ENCODE measurements around the gene RELL1.
A peak's percentile ranks its signal among the peaks of the same experiment; 100 is the strongest.

The RELL1 gene

DNA sequence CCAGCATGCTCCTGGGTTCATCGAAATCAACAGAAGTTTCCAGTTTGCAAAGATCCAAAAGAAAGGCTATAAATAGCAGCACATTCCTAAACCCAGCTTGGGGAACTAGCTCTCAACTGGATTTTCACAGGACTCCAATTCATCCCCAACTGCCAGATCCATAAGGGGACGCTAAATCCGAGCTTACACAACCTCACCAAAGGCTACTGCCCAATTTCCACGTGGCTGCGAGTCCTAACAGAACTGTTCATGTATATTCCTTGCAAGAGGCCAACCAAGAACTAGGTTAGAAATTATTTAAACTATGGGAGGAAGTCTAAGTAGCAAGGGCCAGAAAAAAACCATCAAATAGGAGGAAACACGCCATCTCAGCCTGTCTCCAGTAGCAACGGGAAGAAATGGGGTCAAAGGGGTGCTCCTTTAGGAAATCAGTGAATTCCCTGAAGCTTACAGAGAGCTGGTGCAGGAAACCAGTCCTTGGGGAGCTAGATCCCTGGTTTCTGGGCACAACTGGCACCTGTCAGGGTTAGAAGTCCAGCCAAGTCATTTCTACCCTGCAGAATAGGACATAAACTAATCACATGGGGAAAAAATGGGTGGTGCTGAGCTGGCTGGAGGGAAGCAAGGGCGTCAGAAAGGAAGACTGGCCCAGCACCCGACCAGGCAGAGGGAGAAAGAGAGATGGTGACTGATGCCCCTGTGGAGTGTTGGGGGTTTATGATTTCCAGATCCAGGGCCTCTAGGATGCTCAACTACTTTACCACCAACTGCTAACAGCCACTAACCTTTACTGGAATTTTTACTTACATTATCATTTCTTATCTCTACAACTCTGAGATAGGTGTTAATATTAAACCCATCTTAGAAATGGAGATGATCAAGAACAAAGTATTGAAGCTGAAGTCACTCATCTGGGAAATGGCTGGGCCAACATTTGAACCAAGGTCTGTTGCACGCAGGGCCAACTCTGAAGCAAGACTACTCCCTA lies 20.5 kb downstream of the RELL1 start:
- DNase-seq (ENCODE audit: low spot score), result no peak

DNA sequence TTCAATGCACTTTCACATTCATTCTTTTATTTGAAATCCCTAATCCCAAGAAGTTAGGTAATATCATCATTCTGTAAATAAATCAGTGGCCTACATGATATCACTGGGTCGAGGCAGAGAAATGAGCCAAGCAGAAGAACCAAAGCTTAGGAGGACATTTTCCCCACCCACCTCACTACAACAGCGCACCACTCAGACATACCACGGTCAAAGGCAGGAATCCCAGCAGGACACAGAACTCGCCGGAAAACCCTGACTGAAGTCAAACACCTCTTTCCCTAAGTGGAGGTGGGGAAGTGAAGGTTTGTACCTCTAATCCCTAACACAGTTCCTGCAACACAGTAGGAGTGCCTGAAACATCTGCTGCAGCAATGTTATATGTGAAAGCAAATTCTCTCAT lies 21.5 kb downstream of the RELL1 start:
- no peak for DNase-seq (ENCODE audit: low spot score)

DNA sequence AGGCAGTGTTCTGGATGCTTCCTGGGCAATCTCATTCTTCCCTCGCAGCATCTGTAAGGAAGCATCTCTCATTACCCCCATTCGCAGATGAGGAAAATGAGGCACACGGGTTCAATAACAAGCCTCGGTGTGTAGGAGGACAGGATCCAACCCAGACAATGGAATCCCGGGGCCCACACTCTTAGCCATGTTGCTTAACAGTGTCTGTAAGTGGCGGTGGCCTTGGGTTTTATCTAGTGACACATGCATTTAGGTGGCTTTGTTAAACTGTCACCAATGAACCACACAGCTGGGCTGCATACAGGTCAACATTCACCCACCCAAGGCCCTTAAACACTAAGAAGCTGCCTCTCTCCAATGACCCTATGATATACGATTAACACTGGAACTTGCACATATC lies 22.6 kb downstream of the RELL1 start:
- DNase-seq (ENCODE audit: low spot score), result no peak

DNA sequence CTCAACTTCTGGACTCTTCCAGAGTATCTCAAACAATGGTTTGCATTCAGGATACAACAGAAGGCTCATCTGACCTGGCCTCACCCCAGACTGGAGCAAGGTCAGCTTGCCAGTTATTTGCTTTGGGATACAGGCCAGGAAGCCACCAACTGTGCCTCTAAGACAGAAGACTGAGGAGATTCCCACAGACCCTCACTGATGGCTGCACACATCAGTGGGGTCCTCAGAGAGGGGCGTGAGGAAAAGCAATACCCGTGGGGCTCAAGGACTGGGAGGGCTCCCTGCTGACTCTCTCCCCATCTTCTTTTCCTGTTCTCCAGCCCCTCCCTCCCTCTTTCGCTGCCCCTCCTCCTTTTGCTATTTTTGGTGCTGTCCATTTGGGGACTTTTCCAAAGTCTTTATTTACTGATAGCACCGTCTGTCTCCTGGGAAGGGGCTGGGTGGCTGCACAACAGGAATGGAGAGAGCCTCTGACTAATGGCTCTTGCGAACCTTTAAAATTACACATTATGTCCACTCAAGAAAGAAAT lies 23.2 kb downstream of the RELL1 start:
- DNase-seq (ENCODE audit: low spot score), result no peak

DNA sequence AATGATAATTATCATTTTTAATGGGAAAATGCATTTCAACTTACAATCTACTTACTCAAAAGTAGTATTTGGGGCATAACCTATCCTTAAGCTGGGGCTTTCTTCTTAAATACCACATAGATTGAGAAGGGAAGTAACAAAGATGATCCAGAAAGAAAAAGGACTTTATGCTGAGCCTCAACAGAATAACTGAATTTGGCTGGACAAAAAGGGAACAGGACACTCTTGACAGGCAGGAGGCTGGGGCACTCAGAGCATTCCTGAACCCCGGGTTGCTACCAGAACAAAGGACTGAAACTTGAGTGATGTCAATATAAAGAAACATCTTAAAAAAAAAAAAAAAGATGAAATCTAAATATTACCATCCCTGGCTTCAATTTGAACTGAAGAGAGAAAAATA lies 23.9 kb downstream of the RELL1 start:
- DNase-seq (ENCODE audit: low spot score), result no peak

DNA sequence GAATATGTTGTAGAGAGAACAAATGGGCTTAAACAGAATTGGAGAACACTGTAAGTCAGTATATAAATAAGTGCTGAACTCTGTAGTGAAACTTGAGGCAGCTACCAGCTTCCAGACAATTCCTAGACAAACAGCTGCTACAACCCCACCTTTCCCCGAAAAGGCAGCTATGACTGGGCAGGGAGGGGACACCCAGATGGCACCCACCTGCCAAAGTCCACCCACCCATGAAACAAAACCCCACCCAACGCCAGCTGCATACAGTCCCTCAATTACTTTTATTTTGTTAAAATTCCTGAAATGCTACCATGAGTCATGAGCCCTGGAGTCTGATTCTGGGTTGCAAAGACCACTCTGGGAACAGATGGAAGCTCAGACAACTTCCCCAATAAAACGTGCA lies 24.4 kb downstream of the RELL1 start:
- DNase-seq (ENCODE audit: low spot score), result peak; percentile 48

DNA sequence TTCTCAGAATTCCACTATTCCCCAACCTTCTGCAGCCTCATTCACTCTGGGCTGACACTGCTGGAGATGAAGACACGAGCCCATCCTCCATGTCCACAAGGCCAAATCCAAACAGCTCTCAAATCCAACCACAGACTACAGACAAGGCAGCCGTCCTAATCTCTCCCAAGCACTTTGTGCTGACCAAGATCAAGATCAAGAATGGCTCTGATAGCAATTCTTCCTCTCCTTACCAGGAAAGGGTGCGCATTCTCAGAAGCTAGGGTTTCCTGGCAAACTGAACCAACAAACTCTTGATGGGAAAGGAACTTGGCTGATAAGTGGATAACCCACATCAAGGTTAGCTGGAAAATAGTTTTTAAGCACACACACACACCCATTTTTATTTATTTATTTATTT lies 26.5 kb downstream of the RELL1 start:
- no peak for DNase-seq (ENCODE audit: low spot score)

DNA sequence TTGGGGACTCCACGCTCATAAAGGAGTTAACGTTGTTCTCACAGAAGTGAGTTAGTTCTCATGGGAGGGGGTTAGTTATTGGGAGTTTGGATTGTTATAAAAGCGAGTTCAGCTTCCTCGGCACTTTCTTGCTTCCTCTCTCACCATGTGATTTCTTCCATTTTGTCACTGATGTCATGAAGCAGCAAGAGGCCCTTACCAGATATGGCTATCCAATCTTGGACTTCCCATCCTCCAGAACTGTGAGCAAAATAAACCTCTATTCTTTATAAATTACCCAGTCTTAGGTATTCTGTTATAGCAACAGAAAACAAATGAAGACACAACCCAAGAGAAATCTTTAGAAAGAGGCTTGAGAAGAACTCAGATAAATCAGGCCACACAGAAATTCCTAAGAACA lies 29.5 kb downstream of the RELL1 start:
- DNase-seq (ENCODE audit: low spot score), result no peak

DNA sequence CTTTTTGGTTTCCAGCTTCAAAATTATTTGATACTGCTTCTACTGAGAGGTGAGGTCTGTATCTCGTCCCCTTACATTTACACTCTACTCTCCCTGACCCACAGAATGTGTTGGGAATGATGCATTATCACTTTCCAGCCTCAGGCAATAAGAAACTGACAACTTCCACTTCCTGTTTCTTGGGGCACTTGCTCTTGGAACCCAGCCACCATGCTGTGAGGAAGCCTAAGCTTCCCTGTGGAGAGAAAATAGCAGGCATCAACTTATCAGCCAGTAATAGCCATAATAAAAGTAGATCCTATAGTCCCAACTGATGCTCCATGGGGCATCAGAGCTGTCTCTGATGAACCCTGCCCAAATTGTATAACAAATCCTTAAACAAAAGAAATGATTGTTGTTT lies 32.6 kb downstream of the RELL1 start:
- DNase-seq (ENCODE audit: low spot score), result no peak

DNA sequence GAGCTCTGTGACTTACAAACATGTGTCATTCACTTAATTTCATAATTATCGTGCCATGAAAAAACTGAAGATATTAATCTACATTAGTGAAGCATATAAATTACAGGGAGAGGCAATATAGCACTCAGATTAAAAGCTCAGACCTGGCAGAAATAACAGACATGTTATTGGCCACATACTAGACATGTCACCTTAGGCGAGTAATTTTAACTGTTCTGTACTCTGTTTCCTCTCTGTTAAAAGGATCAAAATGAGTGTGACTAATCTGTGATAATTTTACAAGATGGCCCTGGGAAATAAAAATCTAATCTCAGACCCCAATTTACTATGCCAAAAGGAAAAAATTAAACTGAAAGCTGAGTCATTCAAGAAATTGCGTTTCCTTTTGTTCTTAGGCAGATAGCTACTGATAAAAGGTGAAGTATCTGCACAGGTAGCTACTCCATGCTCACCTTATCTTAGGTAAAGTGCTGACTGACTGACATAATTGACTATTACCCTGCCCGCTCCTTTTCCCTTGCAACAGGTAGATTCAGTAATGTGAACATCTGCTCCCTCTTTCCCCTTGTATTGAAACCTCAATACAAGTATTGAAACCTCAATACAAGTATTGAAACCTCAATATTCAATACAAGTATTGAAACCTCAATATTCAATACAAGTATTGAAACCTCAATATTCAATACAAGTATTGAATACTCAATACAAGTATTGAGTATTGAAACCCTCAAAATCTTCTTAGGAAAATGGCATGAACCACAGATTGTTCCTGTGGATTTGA lies 33.2 kb downstream of the RELL1 start:
- no peak for DNase-seq (ENCODE audit: low spot score)

DNA sequence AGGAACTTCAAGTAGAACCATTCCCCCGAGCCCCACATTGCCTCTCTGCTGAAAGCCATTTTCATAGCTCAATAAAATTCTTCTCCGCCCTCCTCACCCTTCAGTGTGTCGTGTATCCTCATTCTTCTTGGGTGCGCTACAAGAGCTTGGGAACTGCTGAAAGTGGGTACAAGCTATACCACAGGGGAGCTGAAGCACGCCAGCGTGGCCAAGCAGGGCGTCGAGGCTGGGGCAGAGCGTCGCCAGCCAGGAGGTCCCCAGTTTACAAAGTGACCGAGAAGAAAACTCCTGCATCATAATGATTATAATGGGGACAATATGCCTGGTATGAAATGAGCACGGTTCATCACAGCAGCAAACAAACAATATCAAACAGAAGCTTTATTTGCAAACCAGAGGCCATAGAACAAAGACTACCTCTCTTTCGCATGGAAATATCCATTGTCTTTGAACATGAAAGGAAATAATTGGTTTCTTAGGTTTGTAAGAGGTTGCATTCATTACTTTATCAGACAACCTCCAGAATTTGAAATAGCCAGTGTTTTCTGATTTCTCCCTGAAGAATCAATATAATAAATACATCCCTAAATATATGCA lies 34.3 kb downstream of the RELL1 start:
- DNase-seq (ENCODE audit: low spot score), result no peak

DNA sequence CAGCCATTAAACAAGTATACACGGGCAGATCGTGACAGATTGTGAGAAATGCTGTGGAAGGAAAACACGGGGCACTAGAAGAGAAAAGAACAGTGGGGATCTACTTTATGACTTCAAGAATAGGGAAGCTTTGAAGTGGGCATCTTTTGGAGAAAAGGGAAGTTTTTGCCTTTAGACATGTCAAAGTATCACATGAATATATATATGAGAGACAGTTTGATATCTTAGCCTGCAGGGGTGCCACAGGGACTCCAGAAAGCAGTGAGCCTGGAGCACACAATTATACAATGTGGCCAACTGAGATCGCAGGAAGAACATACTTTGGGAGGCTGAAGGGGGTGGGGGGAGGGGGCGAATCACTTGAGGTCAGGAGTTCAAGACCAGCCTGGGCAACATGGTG lies 35.7 kb downstream of the RELL1 start:
- no peak for DNase-seq (ENCODE audit: low spot score)

DNA sequence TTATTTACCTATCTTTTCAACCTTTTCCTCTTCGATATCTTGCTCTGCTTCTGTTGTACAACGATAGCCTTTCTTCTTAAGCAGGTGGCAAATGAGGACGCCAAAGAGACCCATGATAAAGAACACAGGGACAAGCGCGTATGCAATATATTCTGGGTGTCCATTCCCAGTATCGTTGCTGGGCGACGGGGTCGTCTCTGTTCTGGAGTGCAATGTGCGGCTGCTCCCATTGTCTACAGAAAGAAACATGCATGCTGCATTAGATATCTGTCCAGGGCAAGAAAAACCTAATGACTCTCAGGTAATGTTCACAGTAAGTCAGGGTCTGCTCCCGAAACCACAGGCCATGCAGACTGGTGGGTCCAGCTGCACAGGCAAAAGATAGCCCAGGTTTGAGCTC lies 36.9 kb downstream of the RELL1 start:
- no peak for DNase-seq (ENCODE audit: low spot score)

DNA sequence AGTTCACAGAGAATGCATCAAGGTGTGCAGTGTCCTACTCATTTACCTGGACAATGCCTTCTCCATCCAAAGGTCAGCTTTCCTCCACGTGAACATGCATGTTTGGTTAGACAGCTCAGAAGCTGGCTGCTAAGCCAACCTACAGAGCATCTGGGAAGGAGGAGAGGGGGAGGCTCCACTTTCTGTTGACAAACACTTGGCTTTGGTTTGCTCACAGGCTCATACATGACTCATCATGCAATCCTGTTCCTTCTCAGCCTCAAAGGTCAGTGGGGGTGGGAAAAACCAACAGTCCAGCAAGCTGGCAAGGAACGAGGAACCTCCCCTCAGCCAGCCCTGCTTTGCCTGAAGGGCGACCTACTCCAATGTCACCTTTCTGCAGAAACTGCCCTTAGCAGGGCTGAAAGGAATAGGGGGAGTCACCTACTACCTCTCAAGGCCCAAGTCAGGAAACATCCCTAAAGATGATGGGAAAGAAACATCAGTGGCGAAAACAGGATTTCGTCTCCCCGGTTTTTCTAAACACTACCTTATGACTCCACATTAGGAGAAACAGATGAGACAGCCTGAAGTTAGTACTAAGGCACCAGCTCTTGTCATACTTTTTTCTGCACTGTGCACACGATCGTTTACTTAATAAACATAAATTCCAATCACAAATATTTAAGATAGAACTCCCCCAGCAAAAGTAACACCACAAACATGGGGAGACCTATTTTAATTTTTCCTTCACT lies 37.9 kb downstream of the RELL1 start:
- DNase-seq (ENCODE audit: low spot score), result peak; percentile 87

DNA sequence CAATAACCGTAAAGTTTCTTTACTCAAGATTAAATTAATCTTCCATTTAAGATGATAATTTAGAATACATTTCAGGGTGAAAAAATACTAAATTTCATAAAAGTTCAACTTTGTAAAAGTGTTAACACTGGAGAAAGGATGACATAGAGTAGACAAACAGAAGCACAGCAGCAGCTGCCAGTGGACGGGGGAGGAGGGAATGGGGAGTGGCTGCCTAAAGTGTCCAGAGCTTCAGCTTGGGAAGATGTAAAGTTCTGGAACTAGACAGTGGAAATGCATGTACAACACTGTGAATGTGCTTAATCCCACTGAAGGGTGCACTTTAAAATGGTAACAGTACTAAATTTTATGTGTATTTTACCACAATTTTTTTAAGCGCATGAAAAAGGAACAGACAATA lies 39.9 kb downstream of the RELL1 start:
- DNase-seq (ENCODE audit: low spot score), result no peak

DNA sequence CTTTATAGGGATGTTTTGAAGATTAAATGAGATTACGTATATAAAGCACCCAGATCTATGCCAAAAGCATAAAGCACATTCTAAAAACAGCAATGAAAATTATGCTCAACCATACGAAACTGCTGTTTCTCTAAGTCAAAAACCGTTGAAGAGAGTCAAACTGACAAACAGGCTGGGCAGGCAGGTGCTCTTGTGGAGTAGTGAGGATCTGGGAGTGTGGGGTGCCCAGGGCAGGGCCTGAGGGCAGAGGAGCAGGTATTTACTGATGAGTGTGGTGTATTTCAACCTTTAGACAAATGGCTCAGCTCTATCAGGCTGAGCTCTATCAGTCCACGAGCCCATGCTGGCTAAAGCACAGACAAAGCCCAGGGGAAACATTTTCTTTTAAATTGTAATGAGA lies 40.4 kb downstream of the RELL1 start:
- DNase-seq (ENCODE audit: low spot score), result no peak

DNA sequence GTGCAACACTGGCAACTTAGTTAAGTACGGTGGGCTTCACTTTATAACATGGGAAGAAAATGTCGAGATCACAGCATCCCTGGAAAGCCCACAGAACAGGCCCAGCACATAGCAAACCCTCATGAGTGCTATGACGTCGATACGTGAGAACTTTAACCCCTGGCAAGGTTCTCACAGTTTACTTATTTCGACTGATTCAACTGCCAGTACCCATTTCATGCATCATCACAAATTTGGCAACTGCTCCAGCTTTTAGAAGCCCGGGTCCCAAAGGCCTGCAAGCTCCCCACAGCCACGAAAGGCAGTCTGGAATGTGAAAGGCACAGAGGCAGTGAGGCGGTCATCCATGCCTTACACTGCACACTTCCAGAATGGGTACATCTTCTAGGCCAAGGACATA lies 41.2 kb downstream of the RELL1 start:
- DNase-seq (ENCODE audit: low spot score), result no peak

DNA sequence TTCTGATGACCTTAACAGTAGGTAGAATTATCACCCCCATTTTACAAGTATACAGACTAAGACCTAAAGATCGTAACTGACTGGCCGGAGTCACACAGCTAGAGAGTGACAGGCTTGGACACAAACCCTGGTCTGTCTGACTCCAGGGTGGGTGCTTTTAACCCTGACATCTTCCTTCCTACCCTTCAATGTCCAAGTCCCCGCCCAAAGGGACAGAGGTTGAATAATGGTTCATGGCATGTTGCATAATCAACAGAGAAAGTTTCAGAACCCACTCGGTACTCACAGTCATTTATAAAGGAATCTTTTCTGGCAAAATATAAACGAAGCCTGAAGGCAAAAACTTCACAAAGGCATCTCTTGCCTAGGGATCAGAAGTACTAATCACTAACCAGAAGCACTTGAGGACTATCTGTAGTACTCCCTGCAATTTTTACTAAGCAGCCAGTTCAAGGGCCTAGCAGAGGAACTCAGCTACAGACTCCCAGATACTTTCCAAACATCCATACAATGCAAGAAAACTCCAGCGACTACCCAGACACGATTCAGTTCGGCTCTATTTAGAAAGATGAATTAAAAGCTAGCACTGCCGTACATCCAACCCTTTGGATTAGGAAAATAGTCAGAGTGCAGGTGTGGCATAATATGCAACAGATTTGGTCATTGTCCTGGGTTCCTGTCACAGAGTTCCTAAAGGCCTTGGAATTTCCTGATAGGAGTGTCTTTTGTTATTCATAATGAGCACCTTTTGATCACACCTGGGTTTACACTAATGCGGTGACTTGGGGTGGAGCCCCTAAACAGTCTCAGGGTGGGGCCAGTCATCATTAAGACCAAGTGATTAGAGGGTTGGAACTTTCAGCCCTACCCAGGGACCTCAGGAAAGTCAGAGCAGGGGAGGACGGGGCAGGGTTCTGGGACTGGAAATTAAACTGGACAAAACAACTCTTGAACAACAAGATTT lies 44.0 kb downstream of the RELL1 start:
- DNase-seq (ENCODE audit: low spot score), result no peak

DNA sequence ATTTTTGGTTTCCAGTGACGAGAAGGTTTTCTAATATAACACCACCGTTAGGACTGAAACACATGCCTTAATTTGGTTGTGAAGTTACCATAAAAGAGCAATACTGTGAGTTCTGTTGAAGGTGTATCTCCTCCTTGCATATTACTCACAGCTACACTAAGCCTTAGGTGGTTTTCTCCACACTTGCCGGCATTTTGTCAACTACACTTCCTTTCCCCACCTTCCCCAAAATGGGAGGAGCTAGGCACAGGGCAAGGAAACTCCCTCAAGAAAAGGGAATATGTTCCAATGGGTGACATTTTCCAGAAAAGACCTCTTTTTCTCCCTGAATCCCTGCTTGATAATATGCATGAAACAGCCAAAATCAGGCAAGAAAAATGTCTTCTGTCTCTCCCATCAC lies 44.8 kb downstream of the RELL1 start:
- DNase-seq (ENCODE audit: low spot score), result no peak

DNA sequence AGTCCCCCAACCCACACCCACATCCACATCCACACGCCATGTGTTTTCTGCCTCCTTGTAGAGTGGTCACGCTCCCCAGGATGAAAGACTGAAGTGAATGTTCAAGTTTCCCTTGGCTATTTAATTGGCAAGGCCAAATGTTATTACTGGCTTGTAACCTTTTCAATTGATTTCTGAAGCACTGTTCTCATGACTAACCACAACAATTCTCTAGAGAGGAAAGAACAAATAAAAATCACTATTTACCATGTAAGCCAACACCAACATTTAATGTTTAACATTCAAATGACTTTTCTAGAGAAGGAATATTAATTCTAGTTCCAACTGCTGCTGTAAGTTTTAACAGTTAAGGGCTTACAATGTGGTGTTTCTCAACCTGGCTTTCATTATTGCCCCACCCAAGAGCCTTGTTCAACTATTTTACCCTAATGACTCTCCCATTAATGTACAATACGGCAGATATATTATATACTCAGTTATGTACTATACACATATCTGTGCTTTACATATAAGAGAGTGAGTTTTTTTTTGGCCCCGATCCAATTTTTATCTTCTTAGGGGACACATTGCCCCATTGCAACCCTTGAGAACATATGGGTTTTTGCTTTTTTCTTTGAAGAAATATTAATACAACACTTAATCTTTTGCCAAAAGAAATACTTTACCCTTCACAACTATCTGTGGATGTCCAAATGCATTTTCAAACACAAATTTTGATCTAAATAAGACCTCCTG lies 46.5 kb downstream of the RELL1 start:
- no peak for DNase-seq (ENCODE audit: low spot score)

All from AG08396 (cell line).